GM15510 (cell line): Measurements from ENCODE around the gene PEA15.

Experiments
- POLR2A ChIP-seq: IDR thresholded peaks from 3 replicates; pipeline ENCODE4 v1.6.1; 2011; ENCODE audit warnings: borderline replicate concordance; ENCODE audit not compliant: insufficient read length; ENCODE audit errors: extremely low read depth

Gene PEA15

GRCh38 chr1:160214481-160215140, 9.4 kb downstream of the PEA15 start:
- TF ChIP-seq POLR2A = no peak

DNA sequence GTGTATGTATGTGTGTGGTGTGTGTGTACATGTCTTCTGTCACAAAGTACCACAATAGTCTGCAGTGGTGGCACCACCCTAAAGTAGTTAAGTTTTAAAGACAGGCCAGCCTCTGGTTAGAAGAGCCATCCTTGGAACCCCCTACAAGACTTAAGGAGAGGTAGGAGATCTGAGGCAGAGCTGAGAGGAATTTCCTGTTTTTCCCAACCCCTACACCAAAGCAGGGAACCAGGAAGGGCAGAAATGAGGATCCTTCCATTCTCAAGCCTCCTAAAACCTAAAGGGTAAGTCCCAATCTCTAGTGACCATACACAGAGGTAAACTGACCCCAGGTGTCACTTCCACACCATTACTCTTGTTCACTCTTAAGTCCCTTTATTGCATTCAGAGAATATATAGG, 11.1 kb downstream of the PEA15 start:
- no peak for TF ChIP-seq POLR2A

GRCh38 chr1:160217481-160218051, 12.4 kb downstream of the PEA15 start:
- TF ChIP-seq POLR2A = no peak

DNA sequence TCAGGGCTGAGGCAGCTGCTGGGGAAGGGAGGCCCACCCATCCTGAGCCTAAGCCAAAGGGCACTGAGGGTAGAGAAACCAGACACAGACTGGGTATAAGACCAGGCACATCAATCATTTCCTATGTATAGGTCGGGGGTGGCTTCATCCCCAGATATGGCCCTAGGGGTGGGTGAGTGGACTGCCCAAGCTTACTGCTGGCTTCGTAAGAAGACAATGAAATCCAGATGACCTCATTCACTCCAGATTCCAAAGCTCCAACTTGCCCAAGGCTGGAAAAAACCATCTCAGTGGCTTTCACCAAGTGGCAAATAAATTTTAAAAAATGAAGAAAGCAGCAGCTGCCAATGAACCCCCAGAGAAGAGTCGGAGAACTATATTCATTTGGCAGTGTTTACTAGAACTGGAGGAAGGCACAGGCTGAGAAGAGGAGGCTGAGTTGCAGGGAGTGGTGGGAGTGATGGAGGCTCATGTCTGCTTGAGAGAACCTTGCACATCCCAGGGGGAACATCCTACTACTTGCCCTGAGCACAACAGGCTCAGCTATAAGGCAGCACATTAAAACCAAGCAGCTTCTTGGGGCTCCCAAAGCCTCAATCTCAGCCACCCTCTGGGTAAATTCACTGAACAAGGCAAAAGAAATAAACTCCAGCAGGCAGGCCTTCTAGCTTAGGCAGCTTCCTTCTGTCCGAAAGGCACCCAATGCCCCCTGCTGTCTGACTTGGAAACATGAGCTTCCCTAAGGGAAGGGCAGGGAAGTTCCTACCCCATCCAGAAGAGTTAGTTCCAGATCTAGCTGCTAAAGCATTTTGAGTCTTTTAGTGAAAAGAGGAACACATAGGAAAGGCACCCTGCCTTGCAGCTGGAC, 14.1 kb downstream of the PEA15 start:
- TF ChIP-seq POLR2A = no peak

GRCh38 chr1:160220301-160220700, 15.1 kb downstream of the PEA15 start:
- no peak for TF ChIP-seq POLR2A

DNA sequence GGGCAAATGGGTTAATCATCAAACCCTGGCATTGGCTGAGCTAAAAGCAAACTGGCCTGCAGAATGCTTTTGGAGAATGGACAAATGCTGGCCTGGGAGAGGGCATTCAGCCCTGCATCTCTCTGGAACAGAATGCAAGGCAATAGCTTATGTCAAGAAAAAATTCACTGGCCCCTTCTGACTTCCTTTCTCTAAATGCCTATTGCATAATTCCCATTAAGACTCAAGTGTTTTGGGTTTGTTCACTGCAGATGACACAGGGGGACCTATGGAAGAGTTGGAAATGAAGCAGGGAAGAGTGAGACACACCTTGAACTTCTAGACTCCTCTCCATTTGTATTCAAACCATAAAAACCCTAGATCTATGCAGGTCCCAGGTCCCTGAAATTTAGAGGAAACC, 15.9 kb downstream of the PEA15 start:
- no peak for TF ChIP-seq POLR2A

GRCh38 chr1:160222546-160222945, 17.4 kb downstream of the PEA15 start:
- TF ChIP-seq POLR2A = no peak

- TF ChIP-seq POLR2A = no peak
Observed at GRCh38 chr1:160224606-160225005, 19.4 kb downstream of the PEA15 start.

DNA sequence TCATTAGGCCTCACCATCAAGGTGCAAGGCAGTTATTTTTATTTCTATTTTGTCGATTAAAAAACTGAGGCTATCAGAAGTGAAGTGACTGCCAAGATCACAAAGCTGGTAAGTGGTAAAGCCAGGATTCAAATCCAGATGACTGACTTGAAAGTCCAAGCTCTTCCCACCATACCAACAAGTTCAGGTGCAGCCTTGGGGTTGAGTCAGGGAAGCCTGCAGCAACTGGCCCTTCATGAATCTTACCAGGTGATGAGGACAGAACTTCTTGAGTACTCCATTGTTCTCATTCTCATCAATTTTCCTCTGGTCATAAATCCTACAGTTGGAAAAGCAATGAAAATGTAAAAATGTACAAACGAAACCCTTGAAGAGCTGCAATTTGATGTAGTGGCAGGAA, 20.2 kb downstream of the PEA15 start:
- no peak for TF ChIP-seq POLR2A

DNA sequence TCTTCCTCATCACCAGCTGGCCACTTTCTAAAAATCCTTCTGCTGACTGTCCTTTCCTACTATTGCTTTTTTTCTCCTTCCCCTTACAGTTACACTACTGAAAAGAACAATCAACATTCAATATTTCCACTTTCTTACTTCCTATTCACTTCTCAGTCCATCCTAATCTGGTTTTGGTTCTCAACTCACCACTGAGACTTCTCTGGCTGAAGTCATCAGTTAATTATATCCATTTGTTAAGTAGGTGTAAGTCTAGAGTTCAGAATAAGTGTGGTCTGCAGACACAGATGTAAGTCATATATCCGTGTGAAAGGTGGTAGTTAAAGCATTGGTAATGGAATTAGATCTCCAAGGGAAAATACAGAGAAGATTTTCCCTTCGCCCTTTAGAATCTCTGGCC, 21.4 kb downstream of the PEA15 start:
- TF ChIP-seq POLR2A = no peak

DNA sequence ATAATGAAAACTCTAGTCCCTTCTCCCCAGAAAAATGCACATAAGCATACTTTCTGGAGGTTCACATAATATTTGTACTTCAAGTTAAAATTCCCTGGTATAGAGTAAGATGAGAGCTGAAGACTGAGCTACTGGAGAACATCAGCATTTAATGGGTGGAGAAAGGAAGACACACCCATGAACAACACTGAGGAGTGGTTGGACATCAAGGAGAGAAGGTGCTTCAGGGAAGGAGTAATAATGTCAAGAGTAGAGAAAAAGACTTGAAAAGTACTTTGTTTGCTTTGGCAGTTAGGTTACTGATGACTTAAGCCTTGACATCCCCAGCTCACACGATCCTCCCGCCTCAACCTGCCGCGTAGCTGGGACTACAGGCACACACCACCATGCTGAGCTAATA, 21.9 kb downstream of the PEA15 start:
- TF ChIP-seq POLR2A = no peak

- TF ChIP-seq POLR2A = no peak
Observed at GRCh38 chr1:160227561-160227960, 22.4 kb downstream of the PEA15 start.

DNA sequence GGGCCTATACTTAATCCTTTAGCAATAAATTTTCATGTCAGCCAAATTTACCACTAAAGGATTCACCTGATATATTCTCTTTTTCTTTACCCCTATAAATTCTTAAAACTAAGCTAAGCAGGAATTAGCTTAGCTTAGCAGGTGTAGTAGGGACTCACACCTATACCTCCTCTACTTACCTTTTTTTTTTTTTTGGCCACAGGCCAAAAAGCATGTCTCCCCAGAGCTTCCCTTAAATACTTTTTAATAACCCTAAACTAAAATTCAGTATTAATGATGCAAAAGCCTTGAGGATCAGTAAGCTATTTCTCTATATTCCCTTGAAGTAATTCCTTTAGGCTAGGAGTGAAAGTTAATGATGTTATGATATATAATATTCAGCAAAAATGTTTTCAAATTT, 23.2 kb downstream of the PEA15 start:
- no peak for TF ChIP-seq POLR2A

DNA sequence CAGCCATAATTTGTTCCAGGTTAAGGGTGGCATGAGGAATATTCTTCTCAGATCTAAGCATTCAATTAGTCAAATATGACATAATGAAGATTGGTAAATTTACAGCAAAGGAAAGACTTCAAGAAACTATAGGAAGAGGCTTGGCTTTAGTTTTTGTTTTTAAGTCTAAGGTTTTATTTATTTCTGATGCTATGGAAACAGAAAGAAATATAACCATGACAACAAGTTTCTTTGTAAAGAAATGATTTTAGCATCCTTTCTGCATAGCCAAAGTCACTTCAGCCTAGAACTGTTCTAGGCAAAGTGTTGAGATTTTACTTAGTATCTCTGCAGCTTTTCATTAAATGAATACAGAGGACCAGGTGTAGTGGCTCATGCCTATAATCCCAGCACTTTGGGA, 27.7 kb downstream of the PEA15 start:
- TF ChIP-seq POLR2A = no peak

DNA sequence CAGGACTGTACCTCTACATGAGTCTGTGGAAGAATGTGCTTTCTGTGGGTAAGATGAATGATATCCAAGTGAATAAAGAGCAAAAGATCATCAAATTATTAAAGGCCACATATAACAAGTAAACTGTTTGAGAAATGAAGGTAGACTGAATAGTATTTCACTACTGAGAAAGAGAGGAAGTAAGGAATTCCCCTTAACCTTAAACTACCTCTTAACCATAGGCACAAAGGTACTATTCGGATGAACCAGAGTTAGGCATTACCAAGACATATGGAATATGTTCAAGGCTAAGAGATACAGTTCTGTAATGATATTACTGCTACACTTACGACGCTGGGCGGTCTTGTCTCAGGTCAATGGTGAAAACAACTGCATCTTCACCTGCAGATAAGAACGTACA, 31.6 kb downstream of the PEA15 start:
- no peak for TF ChIP-seq POLR2A

DNA sequence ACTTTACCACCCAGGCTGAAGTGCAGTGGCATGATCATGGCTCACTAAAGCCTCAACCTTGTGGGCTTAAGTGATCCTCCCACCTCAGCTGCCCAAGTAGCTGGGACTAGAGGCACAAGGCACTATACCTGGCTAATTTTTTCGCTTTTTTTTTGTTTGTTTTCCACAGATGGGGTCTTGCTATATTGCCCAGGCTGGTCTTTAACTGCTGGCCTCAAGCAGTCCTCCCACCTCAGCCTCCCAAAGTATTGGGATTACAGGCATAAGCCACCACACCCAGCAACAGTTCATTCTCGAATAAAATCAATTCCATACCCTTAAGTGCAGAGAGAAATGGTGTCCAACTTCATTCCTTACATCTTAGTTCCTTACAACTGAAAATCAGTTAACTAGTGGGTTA, 32.4 kb downstream of the PEA15 start:
- no peak for TF ChIP-seq POLR2A
